GM12891 (cell line): ENCODE results near the gene ADAMTS19.

ENCODE experiments used
- POLR2A ChIP-seq: IDR thresholded peaks from 2 replicates; pipeline ENCODE4 v1.6.1; 2011; ENCODE audit warnings: low read depth, low read length, control low read depth
- POLR2AphosphoS5 ChIP-seq: IDR thresholded peaks from 2 replicates; pipeline ENCODE4 v1.6.1; 2011; ENCODE audit warnings: low read depth, low read length, control low read depth
- TAF1 ChIP-seq: IDR thresholded peaks from 2 replicates; pipeline ENCODE4 v1.6.1; 2011; ENCODE audit warnings: low read depth, low read length, control low read depth

- no peak for TF ChIP-seq POLR2A
- TF ChIP-seq TAF1, result no peak
- no peak for TF ChIP-seq POLR2AphosphoS5
These were observed 131.5 kb downstream of the ADAMTS19 start for GRCh38 chr5:129591508-129592160.
